ENCODE results near the gene AFG3L2.

Gene AFG3L2

DNA sequence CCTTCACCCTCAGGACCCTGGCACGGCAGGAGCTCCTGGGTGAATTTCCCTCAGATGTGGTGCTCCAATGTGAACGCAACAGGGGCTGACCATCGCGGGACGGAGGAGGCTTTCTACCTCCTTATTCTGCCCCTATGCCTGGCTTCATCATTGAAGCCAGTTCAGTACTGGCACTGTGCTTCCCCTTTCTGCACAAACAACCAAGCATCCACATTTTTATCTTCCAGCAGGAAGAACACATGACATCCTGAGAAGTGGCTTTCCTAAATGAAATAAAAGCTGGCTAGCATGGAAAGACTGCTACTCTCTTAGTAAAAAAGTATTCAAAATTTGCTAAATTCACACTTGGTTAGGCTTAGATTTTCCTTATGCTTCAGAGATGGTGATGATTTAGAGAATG is 24.8 kb downstream of the AFG3L2 start:
- no peak for DNase-seq

DNA sequence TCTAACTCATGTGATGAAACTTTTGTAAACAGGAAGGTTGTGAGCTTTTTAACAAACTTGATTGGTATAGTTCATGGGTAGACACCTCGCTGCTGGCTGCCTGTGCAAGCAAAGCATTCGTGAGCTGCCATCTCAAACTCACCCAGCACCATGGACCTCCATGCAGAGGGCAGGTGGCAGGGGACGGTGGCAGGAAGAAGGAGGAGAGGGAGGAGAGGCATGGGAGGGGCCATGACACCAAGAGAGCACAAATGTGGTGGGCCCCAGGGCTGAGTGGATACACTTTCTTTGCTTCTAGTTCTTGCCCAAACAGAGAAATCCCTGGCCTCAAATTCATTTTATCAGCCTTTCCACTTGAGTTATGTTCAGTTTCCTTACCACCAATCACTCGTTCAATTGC is 29.1 kb downstream of the AFG3L2 start:
- DNase-seq: no peak

DNA sequence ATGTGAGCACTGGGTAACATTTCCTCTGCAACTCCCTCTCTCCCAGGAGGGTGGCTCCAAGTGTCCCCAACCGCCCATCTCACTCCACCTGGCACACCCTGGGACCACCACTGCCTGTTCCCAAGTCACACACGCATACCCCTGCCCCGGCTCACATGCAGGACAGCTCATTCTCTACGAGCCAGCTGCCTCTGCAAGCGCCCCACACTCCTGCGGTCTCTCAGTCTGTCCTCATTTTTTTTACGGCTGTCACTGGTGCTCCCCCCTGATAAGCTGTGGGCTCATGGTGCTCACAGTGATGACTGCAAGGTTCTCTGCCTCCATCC is 30.8 kb downstream of the AFG3L2 start:
- DNase-seq: no peak

DNA sequence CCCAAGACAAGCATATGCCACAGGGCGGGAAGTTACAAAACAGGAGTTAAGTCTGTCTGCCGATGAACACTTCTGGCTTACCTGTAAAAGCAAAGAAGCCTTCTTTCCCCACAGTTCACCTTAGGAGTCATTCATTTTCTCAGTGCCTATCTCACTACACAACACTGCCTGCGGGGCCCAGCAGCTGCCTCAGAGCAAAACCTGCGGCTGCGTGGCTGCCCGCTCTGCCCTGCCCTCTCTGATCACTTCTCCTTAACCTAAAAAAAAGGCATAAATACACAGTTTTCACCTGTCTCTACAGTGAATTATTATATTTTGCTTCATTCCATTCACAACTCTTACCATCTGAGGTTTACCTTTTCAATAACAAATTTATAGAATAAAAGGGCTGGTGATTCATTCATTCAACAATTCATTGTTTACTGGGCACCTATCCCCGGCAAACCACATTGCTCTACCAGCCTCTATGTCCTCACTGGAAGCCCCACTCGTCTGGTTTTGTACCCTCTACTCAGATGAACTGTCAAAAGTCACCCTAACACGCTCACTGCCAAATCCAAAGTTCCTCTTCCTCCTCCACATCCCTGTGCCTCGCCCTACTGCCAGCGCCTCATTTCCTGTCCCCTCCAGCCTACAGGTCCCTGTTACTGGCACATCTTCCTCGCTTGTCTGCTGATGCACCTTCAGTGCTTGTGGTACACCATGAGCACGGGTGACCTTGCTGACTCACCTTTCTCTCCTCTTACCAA is 31.4 kb downstream of the AFG3L2 start:
- DNase-seq: no peak

DNA sequence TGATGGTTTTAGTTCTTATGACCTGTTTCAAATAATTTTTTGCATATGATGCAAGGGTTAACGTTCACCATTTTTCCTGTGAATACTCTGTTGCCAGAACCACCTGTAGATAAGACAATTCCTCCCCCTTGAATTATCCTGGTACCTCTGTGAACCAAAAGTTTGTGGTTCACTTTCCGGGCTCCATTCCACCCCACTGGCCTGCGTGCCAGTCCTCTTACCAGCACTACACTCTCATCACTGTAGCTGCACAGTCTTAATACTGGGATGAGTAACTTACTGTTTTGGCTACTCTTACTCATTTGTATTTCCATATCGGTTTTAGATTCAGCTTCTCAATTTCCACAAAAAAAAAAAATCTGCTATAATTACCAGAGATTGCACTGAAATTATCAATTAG is 34.4 kb downstream of the AFG3L2 start:
- no peak for DNase-seq

DNA sequence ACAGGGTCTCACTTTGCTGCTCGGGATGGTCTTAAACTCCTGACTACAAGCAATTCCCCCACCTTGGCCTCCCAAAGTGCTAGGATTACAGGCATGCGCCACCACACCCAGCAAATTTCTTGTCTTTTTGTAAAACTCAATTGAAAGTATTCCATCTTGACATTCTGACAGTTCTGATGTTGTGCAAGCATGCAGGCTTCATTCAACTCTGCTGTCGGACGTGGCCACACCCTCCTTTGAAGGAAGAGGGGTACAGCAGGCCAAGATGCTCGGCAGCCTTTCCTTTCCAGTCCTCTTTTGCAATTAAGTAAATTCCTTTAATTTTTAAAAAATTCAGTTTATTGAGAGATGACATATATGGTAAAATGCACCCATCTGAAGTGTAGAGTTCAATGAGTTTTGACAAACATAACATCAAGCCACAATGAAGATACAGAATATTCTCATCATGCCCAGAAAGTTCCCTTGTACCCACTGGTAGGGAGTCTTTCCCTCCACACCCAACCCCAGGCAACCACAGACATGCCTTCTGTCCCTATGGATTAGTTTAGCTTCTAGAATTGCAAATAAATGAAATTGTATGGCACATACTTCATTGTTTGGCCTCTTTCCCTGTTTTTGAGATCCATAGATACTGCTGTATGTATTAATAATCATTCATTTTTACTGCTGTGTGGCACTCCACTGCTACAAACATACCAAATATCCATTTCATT is 35.9 kb downstream of the AFG3L2 start:
- no peak for DNase-seq

DNA sequence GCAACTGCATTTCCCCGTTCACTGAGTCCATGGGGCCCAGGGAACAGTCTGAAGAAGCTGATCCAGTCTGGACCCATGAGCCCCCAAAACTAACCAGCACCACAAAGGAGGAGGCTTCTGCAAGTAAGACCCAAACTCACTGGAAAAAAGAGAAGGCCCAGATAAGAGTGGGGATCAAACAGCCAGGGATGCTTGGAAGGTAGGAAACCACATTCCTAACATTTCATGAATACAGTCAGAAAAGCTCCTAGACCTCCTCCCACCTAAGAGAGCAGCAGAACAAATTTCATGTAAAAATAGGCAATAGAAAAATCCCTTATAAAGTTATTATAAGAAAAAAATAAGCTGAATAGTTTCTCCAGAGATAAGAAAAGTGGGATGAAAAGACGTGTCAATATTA is 38.6 kb downstream of the AFG3L2 start:
- DNase-seq: no peak

DNA sequence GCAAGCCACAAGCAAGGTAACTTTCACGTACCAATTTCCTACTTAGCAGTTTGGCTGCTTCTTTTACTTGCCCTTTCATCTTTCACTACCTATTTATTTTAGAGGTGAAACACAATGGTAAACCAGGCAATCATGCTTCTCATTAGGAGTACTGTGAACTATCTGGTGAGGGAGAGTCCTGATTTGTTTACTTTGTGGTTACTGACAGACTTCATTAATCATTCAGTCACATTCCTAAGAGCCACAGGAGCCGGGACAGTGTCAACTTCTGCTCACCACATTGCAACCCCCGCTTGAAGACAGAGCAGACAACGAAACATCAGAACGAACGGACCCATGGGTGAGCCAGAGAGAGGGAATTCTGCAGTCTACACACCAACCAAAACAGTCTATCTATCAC is 40.1 kb downstream of the AFG3L2 start:
- no peak for DNase-seq

DNA sequence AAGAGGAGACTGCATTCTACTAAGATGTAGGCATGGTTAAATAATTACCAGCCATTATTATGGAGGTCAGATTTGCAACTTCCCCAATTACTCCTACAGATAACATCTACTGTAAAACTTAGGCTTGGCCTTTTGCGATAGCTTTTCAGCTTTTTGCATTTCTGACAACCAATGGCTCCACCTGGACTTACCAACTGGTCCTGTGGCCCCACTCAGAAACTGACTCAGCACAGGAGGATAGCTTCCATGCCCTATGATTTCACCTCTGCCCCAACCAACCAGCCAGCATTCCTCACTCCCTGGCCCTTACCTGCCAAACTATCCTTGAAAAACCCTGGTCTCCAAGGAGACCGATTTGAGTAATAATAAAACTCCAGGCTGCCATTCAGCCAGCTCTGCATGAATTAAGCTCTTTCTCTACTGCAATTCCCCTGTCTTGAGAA is 40.8 kb downstream of the AFG3L2 start:
- peak; percentile 51 for DNase-seq

DNA sequence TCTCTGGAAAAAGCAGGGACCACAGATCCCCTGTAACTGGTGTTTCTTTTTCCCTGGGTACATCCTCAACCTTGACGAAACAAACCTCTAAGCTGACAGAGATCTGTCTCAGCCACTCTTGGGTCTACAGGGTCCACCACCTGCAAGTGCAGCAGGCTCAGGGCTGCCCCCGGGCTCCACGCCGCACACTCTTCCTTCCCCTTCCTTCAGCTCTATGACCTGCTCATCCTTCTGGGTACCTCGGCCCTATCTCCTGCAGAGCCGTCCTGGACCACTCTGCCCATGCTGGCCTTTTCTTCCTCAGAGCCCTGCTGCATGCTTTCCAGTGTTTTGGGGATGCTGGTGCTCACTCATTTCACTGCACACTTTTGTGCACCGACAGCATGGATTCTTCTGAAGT is 41.5 kb downstream of the AFG3L2 start:
- no peak for DNase-seq

DNA sequence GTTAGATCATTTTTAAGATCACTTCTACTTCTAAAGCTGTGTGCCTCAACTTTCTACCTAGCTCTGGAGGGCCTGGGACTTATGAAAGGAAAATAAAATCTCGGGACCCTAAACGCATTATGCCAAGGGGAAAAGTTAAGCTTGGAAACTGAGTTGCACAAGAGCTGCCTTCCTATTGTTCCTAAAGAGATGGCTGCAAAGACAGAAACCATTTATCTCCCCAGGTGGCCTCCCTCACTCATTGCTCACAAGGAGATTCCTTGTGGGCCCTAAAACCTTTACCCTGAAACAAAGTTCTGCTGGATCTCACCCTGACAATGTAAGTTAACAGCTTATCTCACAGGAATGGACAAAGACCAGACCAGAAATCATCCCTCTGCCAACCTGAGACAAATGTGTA is 42.2 kb downstream of the AFG3L2 start:
- no peak for DNase-seq

DNA sequence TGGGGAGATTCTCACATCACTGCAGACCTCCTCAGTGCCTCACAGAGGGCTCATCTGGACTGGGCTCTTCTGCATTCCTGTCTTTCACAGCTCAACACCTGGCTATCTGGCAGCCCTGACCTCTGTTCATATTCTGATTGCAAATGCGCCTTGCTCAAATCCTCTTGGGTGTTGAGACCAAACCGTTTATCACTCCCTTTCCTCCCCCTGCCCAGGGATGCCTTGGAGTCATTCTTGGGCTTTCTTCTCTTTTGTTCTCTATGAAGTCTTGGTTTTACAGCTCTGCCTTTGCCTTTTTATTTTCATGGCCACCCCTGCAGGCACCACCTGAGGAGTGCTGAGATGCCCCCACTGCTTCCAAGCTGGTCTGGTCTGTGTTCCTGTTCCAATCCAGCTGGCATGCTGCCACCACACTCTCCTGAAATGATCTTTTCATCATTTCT is 42.6 kb downstream of the AFG3L2 start:
- DNase-seq: no peak

DNA sequence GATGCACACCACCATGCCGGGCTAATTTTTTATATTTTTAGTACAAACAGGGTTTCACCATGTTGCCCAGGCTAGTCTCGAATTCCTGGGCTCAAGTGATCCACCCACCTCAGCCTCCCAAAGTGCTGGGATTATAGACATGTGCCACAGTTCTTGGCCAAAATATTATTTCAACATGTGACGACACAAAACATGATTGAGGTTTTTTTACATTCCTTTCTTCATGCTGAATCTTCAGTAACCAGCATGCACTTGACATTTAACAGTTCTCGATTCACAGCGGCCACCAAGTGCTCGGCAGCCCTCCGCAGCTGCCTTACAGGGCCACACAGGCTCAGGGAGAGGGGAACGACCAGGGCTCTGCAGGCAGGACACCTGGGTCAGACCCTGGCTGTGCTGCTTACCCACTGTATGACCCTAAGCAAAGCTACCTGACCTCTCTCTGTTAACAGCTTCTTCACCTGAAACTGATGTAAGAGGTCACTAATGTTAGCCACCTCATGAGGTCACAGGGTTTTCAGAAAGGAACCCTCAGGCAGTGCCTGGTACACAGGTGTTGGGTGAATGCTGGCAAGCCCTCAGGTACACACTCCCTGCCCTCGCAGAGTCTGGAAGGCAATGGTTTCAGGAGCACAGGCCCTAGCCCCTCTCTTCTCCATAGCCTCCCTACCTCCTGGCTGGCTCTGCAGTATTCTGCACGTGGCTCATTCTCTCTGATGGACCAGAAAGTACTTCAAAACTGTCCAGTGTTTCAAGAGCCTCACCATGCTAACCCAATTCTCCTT is 43.3 kb downstream of the AFG3L2 start:
- DNase-seq: no peak

DNA sequence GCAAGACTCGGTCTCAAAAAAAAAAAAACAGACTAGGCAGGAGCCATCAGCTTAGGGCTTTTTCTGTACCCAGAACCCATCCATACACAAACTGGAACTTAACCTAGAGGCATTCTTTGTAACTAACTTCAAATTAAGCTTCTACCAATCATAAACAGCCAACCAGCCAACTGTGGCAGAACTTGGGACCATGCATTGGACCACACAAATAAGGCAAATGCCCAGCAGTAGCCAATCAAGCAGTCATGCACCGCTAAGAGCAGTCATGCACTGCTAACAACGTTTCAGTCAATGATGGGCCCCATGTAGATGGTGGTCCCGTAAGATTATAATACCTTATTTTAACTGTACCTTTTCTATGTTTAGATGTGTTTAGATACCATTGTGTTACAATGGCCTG is 46.3 kb downstream of the AFG3L2 start:
- no peak for DNase-seq

DNA sequence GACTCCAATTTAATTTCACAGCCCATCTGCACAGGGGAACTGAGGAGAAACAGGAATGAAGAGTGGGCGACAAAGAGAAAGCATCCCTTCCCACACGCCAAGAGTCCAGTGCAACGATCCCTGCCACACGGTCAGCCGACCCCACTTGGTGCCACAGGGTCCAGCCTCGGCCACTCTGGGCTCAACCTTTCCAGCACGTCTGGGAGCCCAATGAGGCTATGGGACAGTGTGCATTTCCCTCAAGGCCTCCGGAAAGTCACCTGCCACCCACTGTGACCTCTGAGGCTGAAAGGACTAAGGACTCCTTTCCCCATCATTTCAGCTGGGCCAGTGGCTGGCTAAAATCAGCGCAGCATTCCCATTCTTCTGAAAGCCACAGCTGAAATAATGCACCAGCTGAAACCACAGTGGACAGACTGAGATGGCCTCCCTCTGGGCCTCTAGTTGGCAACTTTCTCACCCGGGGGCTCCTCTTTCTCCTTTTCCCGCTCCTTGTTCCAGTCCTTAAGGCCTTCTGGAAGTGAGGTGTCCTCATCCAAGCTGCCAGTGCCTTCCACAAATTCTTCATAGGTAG is 47.8 kb downstream of the AFG3L2 start:
- DNase-seq: no peak

DNA sequence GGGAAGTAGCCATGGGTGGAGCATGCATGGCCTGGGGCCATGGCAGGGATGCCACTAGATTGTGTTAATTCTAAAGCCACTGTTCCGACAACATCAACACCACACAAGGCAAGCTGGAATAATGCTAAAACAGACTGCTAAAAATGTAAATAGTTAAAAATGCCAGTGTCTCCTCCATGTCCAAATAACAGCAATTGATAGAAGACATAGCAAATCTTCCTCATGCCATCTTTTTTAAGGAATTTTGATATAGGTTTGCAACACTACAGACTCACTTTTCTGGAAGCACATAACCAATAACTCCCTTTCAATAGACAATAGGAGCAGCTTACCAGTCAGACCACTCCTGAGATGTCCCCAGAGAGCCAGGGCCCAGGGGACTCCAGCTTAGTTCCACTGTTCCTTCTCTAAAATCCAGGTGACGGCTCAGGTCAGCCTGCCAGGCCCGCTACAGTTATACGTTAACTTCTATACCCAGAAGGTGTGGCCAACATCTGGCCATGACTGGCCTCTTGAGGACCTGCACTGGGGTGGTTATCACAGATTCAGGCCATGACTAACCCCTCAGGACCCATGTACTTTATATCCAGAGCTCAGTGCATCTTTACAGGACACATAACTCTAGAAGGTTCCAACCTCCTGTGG is 48.7 kb downstream of the AFG3L2 start:
- DNase-seq: no peak

DNA sequence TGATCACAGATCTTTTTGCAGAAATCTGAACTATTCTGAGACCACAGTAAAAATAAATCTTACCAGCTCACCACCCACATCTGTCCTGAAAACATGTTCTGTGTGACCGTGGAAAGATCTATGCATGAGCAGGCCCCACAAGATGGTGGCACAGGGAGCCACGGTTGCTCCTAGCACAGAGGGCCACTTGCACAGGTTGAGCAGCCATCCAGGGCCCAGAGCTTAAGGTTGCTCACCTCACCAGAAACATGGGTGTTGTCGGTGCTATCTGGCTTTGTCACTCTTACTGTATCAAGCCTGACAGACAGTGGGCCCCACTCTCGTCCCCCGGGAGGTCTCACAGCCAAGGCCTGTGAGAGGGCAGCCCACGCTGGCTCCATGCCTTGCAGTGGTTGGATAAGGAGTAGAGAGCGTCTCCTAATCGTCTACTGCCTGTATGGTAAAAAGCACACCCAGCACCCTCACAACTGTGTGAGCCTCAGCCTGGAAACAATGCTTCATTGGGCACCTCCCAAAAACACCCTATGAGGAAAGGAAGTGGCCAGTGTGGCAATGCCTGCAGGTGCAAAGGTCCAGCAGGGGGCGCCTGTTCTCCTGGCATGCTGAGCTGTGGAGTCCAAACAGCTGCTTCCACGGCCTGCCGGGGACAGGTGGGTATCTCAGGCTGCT is 49.4 kb downstream of the AFG3L2 start:
- peak; percentile 89 for DNase-seq

DNA sequence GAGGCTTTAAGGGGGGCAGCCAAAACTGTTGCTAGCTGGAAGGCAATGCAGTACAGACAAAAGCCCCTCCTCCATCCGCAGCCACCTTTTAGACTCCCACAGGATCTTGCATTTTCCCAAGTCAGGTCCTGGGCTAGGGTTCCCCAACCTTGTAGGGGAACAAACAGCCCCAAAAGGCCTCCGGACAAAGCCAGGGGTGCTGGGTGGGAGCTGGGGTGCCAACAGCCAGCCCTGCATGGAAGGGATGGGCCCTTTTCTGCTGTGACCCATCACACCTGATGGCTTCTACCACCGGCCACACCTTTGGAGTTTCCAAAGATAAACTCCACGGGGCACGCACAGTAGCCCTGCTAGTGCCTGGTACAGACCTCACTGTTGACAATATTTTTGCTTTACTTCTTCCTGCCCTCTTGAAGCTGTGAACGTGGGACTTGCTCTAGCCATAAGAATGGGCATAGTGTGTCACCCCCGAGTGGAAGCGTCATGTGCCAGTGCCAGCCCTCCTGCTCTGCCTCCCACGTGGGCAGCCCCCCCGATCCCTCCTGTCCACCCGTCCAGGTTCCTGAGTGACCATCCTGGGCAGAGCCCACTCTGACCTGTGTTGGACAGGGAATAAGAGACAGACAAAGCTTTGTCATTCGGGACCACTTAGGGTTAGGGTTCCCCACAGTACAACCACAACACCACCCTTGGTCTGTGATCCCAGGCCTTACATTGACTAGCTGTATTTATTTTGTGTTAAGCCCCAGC is 50.1 kb downstream of the AFG3L2 start:
- no peak for DNase-seq

DNA sequence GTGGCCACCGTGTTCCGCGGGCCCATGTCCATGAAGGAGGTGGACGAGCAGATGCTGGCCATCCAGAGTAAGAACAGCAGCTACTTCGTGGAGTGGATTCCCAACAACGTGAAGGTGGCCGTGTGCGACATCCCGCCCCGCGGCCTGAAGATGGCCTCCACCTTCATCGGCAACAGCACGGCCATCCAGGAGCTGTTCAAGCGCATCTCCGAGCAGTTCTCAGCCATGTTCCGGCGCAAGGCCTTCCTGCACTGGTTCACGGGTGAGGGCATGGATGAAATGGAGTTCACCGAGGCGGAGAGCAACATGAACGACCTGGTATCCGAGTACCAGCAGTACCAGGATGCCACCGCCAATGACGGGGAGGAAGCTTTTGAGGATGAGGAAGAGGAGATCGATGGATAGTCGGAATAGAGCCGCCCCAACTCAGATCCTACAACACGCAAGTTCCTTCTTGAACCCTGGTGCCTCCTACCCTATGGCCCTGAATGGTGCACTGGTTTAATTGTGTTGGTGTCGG is 51.2 kb downstream of the AFG3L2 start:
- no peak for DNase-seq

DNA sequence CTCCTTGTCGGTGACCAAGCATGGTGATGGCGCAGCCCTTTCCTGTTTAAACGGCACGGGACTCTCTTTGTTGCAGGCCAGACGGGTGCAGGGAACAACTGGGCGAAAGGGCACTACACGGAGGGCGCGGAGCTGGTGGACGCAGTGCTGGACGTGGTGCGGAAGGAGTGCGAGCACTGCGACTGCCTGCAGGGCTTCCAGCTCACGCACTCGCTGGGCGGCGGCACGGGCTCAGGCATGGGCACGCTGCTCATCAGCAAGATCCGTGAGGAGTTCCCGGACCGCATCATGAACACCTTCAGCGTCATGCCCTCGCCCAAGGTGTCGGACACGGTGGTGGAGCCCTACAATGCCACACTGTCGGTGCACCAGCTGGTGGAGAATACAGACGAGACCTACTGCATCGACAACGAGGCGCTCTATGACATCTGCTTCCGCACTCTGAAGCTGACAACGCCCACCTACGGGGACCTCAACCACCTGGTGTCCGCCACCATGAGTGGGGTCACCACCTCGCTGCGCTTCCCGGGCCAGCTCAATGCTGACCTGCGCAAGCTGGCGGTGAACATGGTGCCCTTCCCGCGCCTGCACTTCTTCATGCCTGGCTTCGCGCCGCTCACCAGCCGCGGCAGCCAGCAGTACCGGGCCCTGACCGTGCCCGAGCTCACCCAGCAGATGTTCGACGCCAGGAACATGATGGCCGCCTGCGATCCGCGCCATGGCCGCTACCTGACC is 51.9 kb downstream of the AFG3L2 start:
- no peak for DNase-seq

DNA sequence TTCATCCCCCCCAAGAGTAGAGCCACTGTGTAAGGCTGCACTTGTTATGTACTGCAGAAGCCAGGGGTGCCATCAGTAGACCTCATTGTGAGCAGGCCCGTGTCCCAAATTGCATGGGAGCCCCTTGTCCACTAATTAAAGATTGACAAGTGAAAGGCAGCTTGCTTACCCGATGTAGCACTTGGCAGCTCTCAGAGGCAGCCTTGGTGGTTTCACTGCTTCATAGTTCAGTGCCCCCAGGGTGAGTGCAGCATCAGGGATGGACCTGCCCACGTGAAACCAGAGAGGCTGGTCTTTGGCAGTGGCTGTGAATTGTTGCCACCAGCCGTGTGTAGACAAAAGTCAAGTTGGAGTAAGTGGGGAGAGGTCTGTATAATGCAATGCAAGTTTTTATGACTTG is 55.7 kb downstream of the AFG3L2 start:
- no peak for DNase-seq

Data from hematopoietic multipotent progenitor cell treated with erythropoietin and hydrocortisone succinate and interleukin-3 and kit ligand, for 4 days (in vitro differentiated cells).